Small intestine (tissue), 7 donors: ENCODE data around the gene PDGFC. TPM values are rescaled to one million over a fixed set of nuclear protein-coding genes. Genes with fewer than 3 reads are reported as not detected.

Experiments used
- DNase-seq, 2 donors: peaks; one replicate each; pipeline versions ENCODE4 v3.0.0 to v3.0.0-alpha.2; 2013
- FAIRE-seq: peaks from 2 replicates; lab custom pipeline; 2012; peaks lifted over from hg19 to GRCh38; lab: Jason Lieb, UNC
- H3K27ac ChIP-seq, 3 donors: one replicate each; pipeline ENCODE4 v1.5.1; 2013; ENCODE audit warnings: low read length in 2 of 3, mild to moderate bottlenecking in 2 of 3, control low read depth in 1 of 3, inconsistent platforms in 1 of 3, low read depth in 1 of 3, moderate library complexity in 1 of 3
- H3K27me3 ChIP-seq, 3 donors: one replicate each; pipeline ENCODE4 v1.6.1; 2013; ENCODE audit warnings: low read length in 3 of 3, inconsistent platforms in 1 of 3; ENCODE audit not compliant: control insufficient read depth in 3 of 3, insufficient read depth in 3 of 3
- H3K36me3 ChIP-seq, 3 donors: one replicate each; pipeline ENCODE4 v1.6.1; 2013; ENCODE audit warnings: low read length in 3 of 3, inconsistent platforms in 1 of 3, low read depth in 1 of 3, mild to moderate bottlenecking in 1 of 3, moderate library complexity in 1 of 3; ENCODE audit not compliant: control insufficient read depth in 3 of 3, insufficient read depth in 2 of 3
- H3K4me1 ChIP-seq, 3 donors: one replicate each; pipeline ENCODE4 v1.6.1; 2013; ENCODE audit warnings: low read length in 2 of 3, inconsistent platforms in 1 of 3, low read depth in 1 of 3, mild to moderate bottlenecking in 1 of 3, moderate library complexity in 1 of 3; ENCODE audit not compliant: control insufficient read depth in 3 of 3, insufficient read depth in 2 of 3
- H3K4me3 ChIP-seq, 3 donors: one replicate each; pipeline ENCODE4 v1.5.1; 2013; ENCODE audit warnings: low read length in 3 of 3, control low read depth in 1 of 3, inconsistent platforms in 1 of 3, low read depth in 1 of 3, mild to moderate bottlenecking in 1 of 3, moderate library complexity in 1 of 3
- H3K9me3 ChIP-seq, 2 donors: one replicate each; pipeline ENCODE4 v1.6.1; 2013; ENCODE audit warnings: low read depth in 1 of 2, low read length in 1 of 2; ENCODE audit not compliant: control insufficient read depth in 2 of 2, insufficient read depth in 1 of 2
- WGBS, 3 donors: extraction: QIAGEN DNeasy Blood & Tissue Kit; methylation state at CpG; one replicate each; pipeline ENCODE4 v1.1.7; 2013; 5-methylcytosine and 5-hydroxymethylcytosine counted together
- polyA plus RNA-seq, 4 donors: library from polyadenylated mRNA; stranded (reverse) in 3 of 4; unstranded in 1 of 4; fragments of 200-250 nt in 3 of 4; fragments of 120-200 nt in 1 of 4; gene quantifications; one replicate each; pipeline versions ENCODE4 v1.2.1 to v1.2.3, GENCODE V29; 2013
- donor health status: healthy with polysubstance abuse.
- donor health status: control.
- donor health status: control.
- donor health status: Bipolar disorder and iron deficiency.
- donor health status: healthy.

PDGFC gene
- polyA plus RNA-seq, 4 donors, result 2.4 to 22.2 (median 3.2) TPM

- WGBS, 3 donors, result 43 to 49% (median 47%) methylated on average over 2 of the region's 2 CpGs
- Histone ChIP-seq H3K36me3 (peaks cover 0 to 3% (median 0%) of the 10 kb centered on the region in 3 donors), H3K4me3 (no peak overlapping the region), H3K27ac (no peak overlapping the region), H3K9me3 (no peaks in the 10 kb centered on the region), H3K27me3 (no peaks in the 10 kb centered on the region), H3K4me1 (no peaks in the 10 kb centered on the region)
- no peak for DNase-seq
- no peak for FAIRE-seq
Measured at GRCh38 chr4:156764145-156764544, 207.5 kb downstream of the PDGFC start.

- DNase-seq (no peak), FAIRE-seq (no peak)
- Histone ChIP-seq H3K9me3 (no peaks in the 10 kb centered on the region), H3K4me3 (no peak overlapping the region), H3K27me3 (no peaks in the 10 kb centered on the region), H3K36me3 (peaks cover 0 to 3% (median 0%) of the 10 kb centered on the region in 3 donors), H3K27ac (no peak overlapping the region), H3K4me1 (no peaks in the 10 kb centered on the region)
- 41 to 77% (median 65%) methylated on average over 2 of the region's 2 CpGs for WGBS, 3 donors
Measured at GRCh38 chr4:156763511-156763910, 208.1 kb downstream of the PDGFC start.

GRCh38 chr4:156762851-156763250, 208.7 kb downstream of the PDGFC start:
- H3K4me1 ChIP-seq, result no peaks in the 10 kb centered on the region
- no peak overlapping the region for H3K4me3 ChIP-seq
- 76 to 93% (median 83%) methylated on average over 8 of the region's 8 CpGs for WGBS, 3 donors
- no peaks in the 10 kb centered on the region for H3K27me3 ChIP-seq
- FAIRE-seq (no peak), DNase-seq (no peak)
- no peak overlapping the region for H3K27ac ChIP-seq
- H3K36me3 ChIP-seq, result peaks cover 0 to 3% (median 0%) of the 10 kb centered on the region in 3 donors
- H3K9me3 ChIP-seq, result no peaks in the 10 kb centered on the region

GRCh38 chr4:156756118-156756517, 215.5 kb downstream of the PDGFC start:
- no peaks in the 10 kb centered on the region for H3K36me3 ChIP-seq
- DNase-seq (no peak), FAIRE-seq (no peak)
- no peak overlapping the region for H3K4me3 ChIP-seq
- H3K4me1 ChIP-seq, result no peaks in the 10 kb centered on the region
- no peak overlapping the region for H3K27ac ChIP-seq
- H3K27me3 ChIP-seq, result no peaks in the 10 kb centered on the region
- H3K9me3 ChIP-seq, result no peaks in the 10 kb centered on the region

GRCh38 chr4:156754832-156755570, 216.6 kb downstream of the PDGFC start:
- Histone ChIP-seq H3K27ac (no peak overlapping the region), H3K27me3 (no peaks in the 10 kb centered on the region), H3K4me3 (no peak overlapping the region), H3K9me3 (no peaks in the 10 kb centered on the region), H3K36me3 (no peaks in the 10 kb centered on the region), H3K4me1 (no peaks in the 10 kb centered on the region)
- FAIRE-seq, result no peak
- DNase-seq, result no peak
- 70 to 79% (median 71%) methylated on average over 5 of the region's 5 CpGs for WGBS, 3 donors

GRCh38 chr4:156751486-156751885, 220.1 kb downstream of the PDGFC start:
- no peak overlapping the region for H3K27ac ChIP-seq
- H3K4me3 ChIP-seq, result no peak overlapping the region
- no peaks in the 10 kb centered on the region for H3K9me3 ChIP-seq
- H3K27me3 ChIP-seq, result no peaks in the 10 kb centered on the region
- 57 to 58% (median 57%) methylated on average over 1 of the region's 1 CpG for WGBS, 3 donors
- H3K4me1 ChIP-seq, result no peaks in the 10 kb centered on the region
- no peaks in the 10 kb centered on the region for H3K36me3 ChIP-seq
- FAIRE-seq, result no peak
- DNase-seq, result no peak

- no peak overlapping the region for H3K4me3 ChIP-seq
- 85 to 86% (median 85%) methylated on average over 5 of the region's 5 CpGs for WGBS, 3 donors
- no peaks in the 10 kb centered on the region for H3K27me3 ChIP-seq
- DNase-seq, result no peak
- no peak overlapping the region for H3K27ac ChIP-seq
- no peaks in the 10 kb centered on the region for H3K9me3 ChIP-seq
- no peak for FAIRE-seq
- no peaks in the 10 kb centered on the region for H3K4me1 ChIP-seq
- H3K36me3 ChIP-seq, result no peaks in the 10 kb centered on the region
Measured at GRCh38 chr4:156749426-156750403, 221.9 kb downstream of the PDGFC start.

GRCh38 chr4:156746111-156746510, 225.5 kb downstream of the PDGFC start:
- WGBS, 3 donors, result 72 to 82% (median 82%) methylated on average over 6 of the region's 6 CpGs
- Histone ChIP-seq H3K36me3 (no peaks in the 10 kb centered on the region), H3K27ac (no peak overlapping the region), H3K4me3 (no peak overlapping the region), H3K27me3 (no peaks in the 10 kb centered on the region), H3K9me3 (no peaks in the 10 kb centered on the region), H3K4me1 (no peaks in the 10 kb centered on the region)
- DNase-seq, result no peak
- no peak for FAIRE-seq
